IMR-90 (cell line): ENCODE results near the gene TASP1. TPM values are rescaled to one million over a fixed set of nuclear protein-coding genes. Genes with fewer than 3 reads are reported as not detected.

Source experiments
- ATAC-seq: fragments of 200-7000 bp; cut with Tn5 transposase; 2 replicates; pipeline ENCODE4 v1.9.1; 2020; ENCODE audit warnings: low read depth, mild to moderate bottlenecking, moderate library complexity
- BruUV-seq: library from RNA; stranded (reverse); fragments of 400-500 nt; replicated peaks from 2 replicates; lab custom pipeline; 2021; lab: Mats Ljungman, UMichigan
- CTCF ChIA-PET: fragments of 300-600 bp; formaldehyde crosslinking; extraction: SDS; loops from one replicate; lab custom pipeline; 2021; ENCODE audit warnings: antibody characterized with exemption; lab: Yijun Ruan, JAX
- POLR2A ChIA-PET: fragments of 300-600 bp; sonication (Branson Sonifier 250); formaldehyde crosslinking; loops from one replicate; lab custom pipeline; 2022; ENCODE audit warnings: antibody characterized with exemption; ENCODE audit not compliant: unreplicated experiment; lab: Charles Lee
- DNase-seq: peaks from one replicate; pipeline ENCODE4 v3.0.0; 2013
- H2AFZ ChIP-seq: replicated peaks from 2 replicates; pipeline ENCODE3; 2013; ENCODE audit warnings: low read length, mild to moderate bottlenecking; ENCODE audit not compliant: poor library complexity
- H2AK5ac ChIP-seq: 2 replicates; pipeline ENCODE4 v1.6.1; 2013; ENCODE audit warnings: low read depth, low read length, inconsistent platforms
- H2AK9ac ChIP-seq: replicated peaks from 2 replicates; pipeline ENCODE3; 2013; ENCODE audit warnings: mild to moderate bottlenecking, low read depth, low read length, moderate library complexity; ENCODE audit not compliant: poor library complexity
- H2BK120ac ChIP-seq: 2 replicates; pipeline ENCODE4 v1.6.1; 2013; ENCODE audit warnings: low read depth, low read length, inconsistent platforms
- H2BK15ac ChIP-seq: 3 replicates; pipeline ENCODE4 v1.6.1; 2013; ENCODE audit warnings: low read depth, low read length, inconsistent platforms
- H2BK20ac ChIP-seq: 2 replicates; pipeline ENCODE4 v1.6.1; 2013; ENCODE audit warnings: low read depth, mild to moderate bottlenecking, inconsistent platforms, low read length, moderate library complexity
- H2BK5ac ChIP-seq: 2 replicates; pipeline ENCODE4 v1.6.1; 2013; ENCODE audit warnings: mild to moderate bottlenecking, low read depth, low read length, inconsistent platforms; ENCODE audit not compliant: poor library complexity, severe bottlenecking
- H3K14ac ChIP-seq: replicated peaks from 2 replicates; pipeline ENCODE4 v1.6.1; 2013; ENCODE audit warnings: low read depth, low read length, inconsistent platforms
- H3K18ac ChIP-seq: 2 replicates; pipeline ENCODE4 v1.6.1; 2013; ENCODE audit warnings: low read depth, low read length, control low read depth
- H3K23ac ChIP-seq: 2 replicates; pipeline ENCODE4 v1.6.1; 2013; ENCODE audit warnings: low read depth, low read length, inconsistent platforms
- H3K27ac ChIP-seq: 2 replicates; pipeline ENCODE4 v1.5.1; 2013; ENCODE audit warnings: mild to moderate bottlenecking, control low read depth, low read length; ENCODE audit not compliant: insufficient read depth
- H3K27me3 ChIP-seq: 2 replicates; pipeline ENCODE4 v1.6.1; 2013; ENCODE audit warnings: low read length; ENCODE audit not compliant: control insufficient read depth, insufficient read depth
- H3K36me3 ChIP-seq: 2 replicates; pipeline ENCODE4 v1.6.1; 2013; ENCODE audit warnings: low read length, mixed read lengths; ENCODE audit not compliant: control insufficient read depth, insufficient read depth
- H3K4ac ChIP-seq: 2 replicates; pipeline ENCODE4 v1.6.1; 2013; ENCODE audit warnings: low read depth, low read length, inconsistent platforms
- H3K4me1 ChIP-seq: 2 replicates; pipeline ENCODE4 v1.6.1; 2013; ENCODE audit warnings: low read length, mixed read lengths; ENCODE audit not compliant: control insufficient read depth, insufficient read depth
- H3K4me2 ChIP-seq: 2 replicates; pipeline ENCODE4 v1.6.1; 2013; ENCODE audit warnings: low read depth, mild to moderate bottlenecking, control low read depth, low read length, moderate library complexity
- H3K4me3 ChIP-seq: 2 replicates; pipeline ENCODE4 v1.5.1; 2013; ENCODE audit warnings: low read depth, mild to moderate bottlenecking, control low read depth, low read length, moderate library complexity; ENCODE audit not compliant: insufficient read depth
- H3K56ac ChIP-seq: 2 replicates; pipeline ENCODE4 v1.6.1; 2013; ENCODE audit warnings: low read length, inconsistent platforms; ENCODE audit not compliant: insufficient read depth; ENCODE audit errors: extremely low read depth
- H3K79me1 ChIP-seq, 2 experiments: 2 replicates each; pipeline ENCODE4 v1.6.1; 2013; ENCODE audit warnings: low read length in 2 of 2, inconsistent platforms in 1 of 2, low read depth in 1 of 2
- H3K9ac ChIP-seq: 2 replicates; pipeline ENCODE4 v1.6.1; 2013; ENCODE audit warnings: low read depth, low read length, control low read depth
- H3K9me1 ChIP-seq: 2 replicates; pipeline ENCODE4 v1.6.1; 2013; ENCODE audit warnings: low read length, inconsistent platforms; ENCODE audit not compliant: insufficient read depth
- H3K9me3 ChIP-seq: 2 replicates; pipeline ENCODE4 v1.6.1; 2013; ENCODE audit warnings: low read length; ENCODE audit not compliant: control insufficient read depth, insufficient read depth
- H4K20me1 ChIP-seq: 2 replicates; pipeline ENCODE4 v1.6.1; 2013; ENCODE audit warnings: low read length, inconsistent platforms; ENCODE audit not compliant: insufficient read depth
- H4K5ac ChIP-seq: 2 replicates; pipeline ENCODE4 v1.6.1; 2013; ENCODE audit warnings: mild to moderate bottlenecking, low read depth, low read length, control low read depth
- H4K8ac ChIP-seq, 2 experiments: 2 replicates each; pipeline ENCODE4 v1.6.1; 2013; ENCODE audit warnings: low read depth in 2 of 2, low read length in 2 of 2, control low read depth in 1 of 2, inconsistent platforms in 1 of 2
- H4K91ac ChIP-seq: 2 replicates; pipeline ENCODE4 v1.6.1; 2013; ENCODE audit warnings: low read depth, low read length, inconsistent platforms; ENCODE audit not compliant: insufficient read depth
- BHLHE40 ChIP-seq: fragments of 150-350 bp; IDR thresholded peaks from 2 replicates; pipeline ENCODE4 v1.6.1; 2016; ENCODE audit warnings: mild to moderate bottlenecking, low read depth, low read length
- FOS ChIP-seq: fragments of 150-350 bp; IDR thresholded peaks from 2 replicates; pipeline ENCODE4 v1.6.1; 2016; ENCODE audit warnings: low read depth, low read length
- MAZ ChIP-seq: IDR thresholded peaks from 2 replicates; pipeline ENCODE4 v1.6.1; 2012; ENCODE audit warnings: low read depth, mild to moderate bottlenecking, low read length, improper control_type of control experiment, moderate library complexity, borderline replicate concordance
- MXI1 ChIP-seq: IDR thresholded peaks from 2 replicates; pipeline ENCODE4 v1.6.1; 2012; ENCODE audit warnings: low read depth, mild to moderate bottlenecking, low read length, moderate library complexity, borderline replicate concordance
- USF2 ChIP-seq: fragments of 150-350 bp; IDR thresholded peaks from 2 replicates; pipeline ENCODE4 v1.6.1; 2017; ENCODE audit warnings: mild to moderate bottlenecking, antibody characterized with exemption, low read length, low read depth
- WGBS, 2 experiments: methylation state at CpG; one replicate each; pipeline versions ENCODE4 v1.1.5 to v1.1.7; 2013; ENCODE audit warnings: missing lambda C conversion rate in 2 of 2; ENCODE audit not compliant: insufficient read length in 1 of 2; ENCODE audit errors: extremely low coverage in 2 of 2; 5-methylcytosine and 5-hydroxymethylcytosine counted together
- dilution Hi-C: fragments of 300-500 bp; cut with HindIII; formaldehyde crosslinking; loops from one replicate; pipeline ENCODE4 v1.14.3; 2018; ENCODE audit warnings: low sequenced_read_pairs; ENCODE audit not compliant: unreplicated experiment
- in situ Hi-C: fragments of 300-500 bp; cut with MboI; formaldehyde crosslinking; loops from 3 replicates; pipeline ENCODE4 v1.14.3; 2019; ENCODE audit warnings: low sequenced_read_pairs, inconsistent platforms, mixed read lengths
- intact Hi-C: fragments of 100-400 bp; cut with micrococcal nuclease; formaldehyde crosslinking; loops from 2 replicates; pipeline ENCODE4 v1.10.0; 2022
- polyA plus RNA-seq, 3 experiments: library from polyadenylated mRNA; depleted of rRNA; stranded (reverse); fragments of >200 nt; gene quantifications; 2 replicates each; pipeline ENCODE4 v1.2.3, GENCODE V29; 2012; ENCODE audit warnings: low replicate concordance in 1 of 3
- total RNA-seq: library from RNA; depleted of rRNA; stranded (reverse); fragments of >200 nt; gene quantifications from 2 replicates; pipeline ENCODE4 v1.2.3, GENCODE V29; 2012

The TASP1 gene
- total and polyA plus RNA-seq, 2 of the 4 experiments (the other 2 are of a cell fraction): 3.9 to 7.9 TPM

DNA sequence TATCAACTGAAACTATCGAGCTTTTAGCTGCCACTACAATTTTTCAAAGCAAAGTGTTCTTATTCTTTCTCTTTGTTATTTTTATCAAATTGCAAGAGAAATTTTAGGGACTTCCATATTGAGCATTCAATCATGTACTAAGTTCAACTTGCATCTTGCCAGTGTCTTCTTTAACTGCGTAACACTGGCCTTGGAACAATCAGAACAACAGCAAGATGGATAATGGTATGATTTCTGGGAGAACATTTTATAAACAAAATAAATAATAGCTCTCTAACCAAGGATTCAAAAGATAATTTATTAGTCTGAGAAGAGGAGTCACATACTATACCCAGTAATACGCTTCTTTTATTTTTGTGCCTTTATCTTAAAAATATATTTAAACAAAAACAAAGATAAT is 249.6 kb downstream of the TASP1 start:
- Histone ChIP-seq H3K4ac (no peak overlapping the region), H2BK120ac (no peak overlapping the region), H3K9ac (no peak overlapping the region), H3K27ac (no peak overlapping the region), H4K20me1 (no peaks in the 10 kb centered on the region), H2AK5ac (no peak overlapping the region), H2BK15ac (no peak overlapping the region), H3K4me2 (no peak overlapping the region), H3K36me3 (no peaks in the 10 kb centered on the region), H3K4me3 (no peak overlapping the region), H4K91ac (no peak overlapping the region), H3K23ac (no peak overlapping the region), H2AFZ (no peak overlapping the region), H3K9me1 (no peaks in the 10 kb centered on the region), H2AK9ac (no peak overlapping the region), H3K79me1 (no peaks in the 10 kb centered on the region), H3K4me1 (no peaks in the 10 kb centered on the region), H2BK5ac (no peak overlapping the region), H3K27me3 (no peaks in the 10 kb centered on the region), H2BK20ac (no peak overlapping the region), H4K8ac (no peak overlapping the region), H3K9me3 (no peaks in the 10 kb centered on the region), H3K56ac (no peak overlapping the region), H3K14ac (no peak overlapping the region), H4K5ac (no peak overlapping the region), H3K18ac (no peak overlapping the region)
- in situ Hi-C loops (no loop called here), intact Hi-C loops (no loop called here), dilution Hi-C loops (no loop called here)
- CTCF ChIA-PET: no interaction called here
- no peak for TF ChIP-seq MXI1
- no peak for TF ChIP-seq FOS
- no peak for TF ChIP-seq USF2
- TF ChIP-seq BHLHE40: no peak
- no peak for TF ChIP-seq MAZ
- ATAC-seq (no peak), DNase-seq (no peak)
- no TSS peak for BruUV-seq
- WGBS, 2 experiments: no CpG with 5 or more reads among the region's 3 CpGs
- POLR2A ChIA-PET: no interaction called here
